Adrenal gland (tissue), 5 donors: ENCODE measurements around the gene MARCHF11.

Experiments used
- CTCF ChIP-seq, 6 experiments: fragments of 450-650 bp in 4 of 6; fragments of 200-600 bp in 2 of 6; sonication (generic) in 1 of 6; IDR thresholded peaks; 1 replicate in 5 of 6; 2 replicates in 1 of 6; pipeline versions ENCODE4 v1.5.1 to v1.8.0; 2016 to 2021; ENCODE audit warnings: antibody characterized with exemption in 6 of 6, mild to moderate bottlenecking in 2 of 6, moderate library complexity in 1 of 6
- POLR2A ChIP-seq, 2 donors: fragments of 450-650 bp; IDR thresholded peaks; one replicate each; pipeline ENCODE4 v1.6.1; 2017; ENCODE audit warnings: antibody characterized with exemption in 2 of 2, mild to moderate bottlenecking in 2 of 2, moderate library complexity in 1 of 2
- donor health status: DM: no; HTN: no; CAD: no.

- TF ChIP-seq CTCF (IDR thresholded peaks at IDR 0.05) (no peak), POLR2A (IDR thresholded peaks at IDR 0.05) (no peak)
Measured at GRCh38 chr5:16061163-16061562, 118.4 kb downstream of the MARCHF11 start.
